ENCODE measurements around the gene EPN2. TPM values are rescaled to one million over a fixed set of nuclear protein-coding genes. Genes with fewer than 3 reads are reported as not detected.
A peak's percentile ranks its signal among the peaks of the same experiment; 100 is the strongest.

EPN2 gene
- total RNA-seq, 1 donor from 2014 or later: 14.2 TPM

- TF ChIP-seq CTCF (conservative IDR thresholded peaks at IDR 0.05; ENCODE audit: low read depth, low read length): no peak
- DNase-seq (ENCODE audit: low read depth): no peak
- no peak overlapping the region for H3K4me3 ChIP-seq (ENCODE audit: low read depth, low read length)
Measured at GRCh38 chr17:19287651-19288050, 50.5 kb downstream of the EPN2 start.

GRCh38 chr17:19288453-19288852, 51.3 kb downstream of the EPN2 start:
- DNase-seq (ENCODE audit: low read depth): peak; percentile 20
- TF ChIP-seq CTCF (conservative IDR thresholded peaks at IDR 0.05; ENCODE audit: low read depth, low read length): no peak

GRCh38 chr17:19290066-19290705, 53.0 kb downstream of the EPN2 start:
- H3K4me3 ChIP-seq (ENCODE audit: low read depth, low read length): no peak overlapping the region
- TF ChIP-seq CTCF (conservative IDR thresholded peaks at IDR 0.05; ENCODE audit: low read depth, low read length): no peak
- DNase-seq (ENCODE audit: low read depth): no peak

More at GRCh38 chr17:19288453-19288852, 51.3 kb downstream of the EPN2 start:
- H3K4me3 ChIP-seq (ENCODE audit: low read depth, low read length): no peak overlapping the region

- no peak overlapping the region for H3K4me3 ChIP-seq (ENCODE audit: low read depth, low read length)
- DNase-seq (ENCODE audit: low read depth): no peak
- no peak for TF ChIP-seq CTCF (conservative IDR thresholded peaks at IDR 0.05; ENCODE audit: low read depth, low read length)
Measured at GRCh38 chr17:19291646-19292376, 54.6 kb downstream of the EPN2 start.

- DNase-seq (ENCODE audit: low read depth): no peak
- no peak for TF ChIP-seq CTCF (conservative IDR thresholded peaks at IDR 0.05; ENCODE audit: low read depth, low read length)
- no peak overlapping the region for H3K4me3 ChIP-seq (ENCODE audit: low read depth, low read length)
Measured at GRCh38 chr17:19292377-19292711, 55.2 kb downstream of the EPN2 start.

GRCh38 chr17:19294443-19294842, 57.3 kb downstream of the EPN2 start:
- DNase-seq (ENCODE audit: low read depth): no peak
- no peak for TF ChIP-seq CTCF (conservative IDR thresholded peaks at IDR 0.05; ENCODE audit: low read depth, low read length)
- no peak overlapping the region for H3K4me3 ChIP-seq (ENCODE audit: low read depth, low read length)

All from epithelial cell of proximal tubule (primary cell).